LNCaP clone FGC (cell line): Measurements from ENCODE around the gene SLC39A2.

Experiments used
- DNase-seq: peaks from one replicate; pipeline ENCODE4 v3.0.0-alpha.2; 2011; ENCODE audit warnings: low read depth
- H3K4me3 ChIP-seq: 2 replicates; pipeline ENCODE4 v1.5.1; 2011; ENCODE audit warnings: mild to moderate bottlenecking, low read depth, low read length, control low read depth
- CTCF ChIP-seq: IDR thresholded peaks from 2 replicates; pipeline ENCODE4 v1.5.1; 2012; ENCODE audit warnings: mild to moderate bottlenecking; ENCODE audit not compliant: control insufficient read depth, insufficient read depth; ENCODE audit errors: extremely low read depth

SLC39A2 gene

GRCh38 chr14:21019366-21019765 lies 20.3 kb downstream of the SLC39A2 start:
- H3K4me3 ChIP-seq: no peak overlapping the region
- no peak for TF ChIP-seq CTCF
- no peak for DNase-seq

- no peak overlapping the region for H3K4me3 ChIP-seq
- no peak for DNase-seq
These were observed 22.0 kb downstream of the SLC39A2 start for GRCh38 chr14:21020977-21021545.

GRCh38 chr14:21022686-21023085 lies 23.6 kb downstream of the SLC39A2 start:
- no peak overlapping the region for H3K4me3 ChIP-seq
- no peak for DNase-seq
- no peak for TF ChIP-seq CTCF

More at GRCh38 chr14:21020977-21021545, 22.0 kb downstream of the SLC39A2 start:
- no peak for TF ChIP-seq CTCF

- DNase-seq: no peak
- no peak for TF ChIP-seq CTCF
- no peak overlapping the region for H3K4me3 ChIP-seq
These were observed 24.1 kb downstream of the SLC39A2 start for GRCh38 chr14:21023174-21023573.

- DNase-seq: no peak
- peak overlapping the region; percentile 84 for H3K4me3 ChIP-seq
- no peak for TF ChIP-seq CTCF
These were observed 24.9 kb downstream of the SLC39A2 start for GRCh38 chr14:21023817-21024584.

GRCh38 chr14:21024585-21025370 lies 25.7 kb downstream of the SLC39A2 start, which contains the start of gene NDRG2:
TSS of gene NDRG2 (minus strand) at chr14:21025061. CDS start at chr14:21023315, 1,746 bp downstream.
- peak within 1 kb of the TSS; percentile 84 for H3K4me3 ChIP-seq

More at GRCh38 chr14:21024585-21025370, 25.7 kb downstream of the SLC39A2 start, which contains the start of gene NDRG2:
- TF ChIP-seq CTCF: no peak
- no peak for DNase-seq
